Ovary (tissue), 1 donor: ENCODE measurements around the gene NLGN1.

ENCODE experiments used
- EP300 ChIP-seq: sonication (generic); formaldehyde crosslinking; IDR thresholded peaks from one replicate; pipeline ENCODE4 v1.6.1; 2017; ENCODE audit warnings: antibody characterized with exemption
- POLR2A ChIP-seq: fragments of 450-650 bp; IDR thresholded peaks from one replicate; pipeline ENCODE4 v1.6.1; 2017; ENCODE audit warnings: antibody characterized with exemption, mild to moderate bottlenecking, moderate library complexity

- TF ChIP-seq EP300 (no peak), POLR2A (no peak)
Measured at GRCh38 chr3:174202561-174202960, 805.0 kb downstream of the NLGN1 start.
